A673 (cell line): ENCODE data around the gene METTL8. TPM values are rescaled to one million over a fixed set of nuclear protein-coding genes. Genes with fewer than 3 reads are reported as not detected.

ENCODE experiments used
- BruUV-seq: library from RNA; stranded (reverse); fragments of 400-500 nt; replicated peaks from 2 replicates; lab custom pipeline; 2021; lab: Mats Ljungman, UMichigan
- CTCF ChIA-PET: fragments of 300-600 bp; sonication (Branson Sonifier 250); formaldehyde crosslinking; loops from one replicate; lab custom pipeline; 2022; ENCODE audit warnings: antibody characterized with exemption; lab: Charles Lee
- POLR2A ChIA-PET: fragments of 300-600 bp; sonication (Branson Sonifier 250); formaldehyde crosslinking; loops from one replicate; lab custom pipeline; 2022; ENCODE audit warnings: antibody characterized with exemption; ENCODE audit not compliant: low non-redundant PET; lab: Charles Lee
- DNase-seq: peaks from one replicate; pipeline ENCODE4 v3.0.0-alpha.2; 2015; ENCODE audit warnings: low spot score
- H3K27ac ChIP-seq: fragments of 200-600 bp; sonication (generic); 2 replicates; pipeline ENCODE4 v1.5.1; 2016; ENCODE audit warnings: mixed run types, low read depth, mild to moderate bottlenecking, mixed read lengths, antibody characterized with exemption, low read length; ENCODE audit not compliant: poor library complexity, severe bottlenecking
- H3K27me3 ChIP-seq: fragments of 200-600 bp; sonication (generic); replicated peaks from 2 replicates; pipeline ENCODE4 v1.6.1; 2017; ENCODE audit warnings: mixed run types, low read depth, mild to moderate bottlenecking, mixed read lengths, antibody characterized with exemption, low read length; ENCODE audit not compliant: insufficient read depth, poor library complexity
- H3K36me3 ChIP-seq: fragments of 200-600 bp; sonication (generic); 2 replicates; pipeline ENCODE4 v1.6.1; 2016; ENCODE audit warnings: mixed run types, mild to moderate bottlenecking, mixed read lengths, antibody characterized with exemption, low read length; ENCODE audit not compliant: insufficient read depth, poor library complexity, severe bottlenecking
- H3K4me1 ChIP-seq: fragments of 200-600 bp; sonication (generic); 2 replicates; pipeline ENCODE4 v1.6.1; 2017; ENCODE audit warnings: mixed run types, mild to moderate bottlenecking, mixed read lengths, antibody characterized with exemption, low read length; ENCODE audit not compliant: insufficient read depth, poor library complexity, severe bottlenecking
- H3K4me3 ChIP-seq: fragments of 200-600 bp; sonication (generic); 2 replicates; pipeline ENCODE4 v1.5.1; 2016; ENCODE audit warnings: low read depth, mixed run types, mild to moderate bottlenecking, mixed read lengths, low read length; ENCODE audit not compliant: poor library complexity, severe bottlenecking
- H3K9me3 ChIP-seq: fragments of 200-600 bp; sonication (generic); 2 replicates; pipeline ENCODE4 v1.6.1; 2016; ENCODE audit warnings: mixed run types, low read depth, mild to moderate bottlenecking, mixed read lengths, antibody characterized with exemption, low read length; ENCODE audit not compliant: poor library complexity, severe bottlenecking
- EZH2 ChIP-seq: fragments of 200-600 bp; sonication (generic); IDR thresholded peaks from 2 replicates; pipeline ENCODE4 v1.6.1; 2017; ENCODE audit warnings: borderline replicate concordance, low read depth, mild to moderate bottlenecking, mixed read lengths, antibody characterized with exemption, low read length; ENCODE audit not compliant: poor library complexity, severe bottlenecking
- intact Hi-C: fragments of 100-400 bp; cut with micrococcal nuclease; formaldehyde crosslinking; loops from one replicate; pipeline ENCODE4 v1.10.0; 2022; ENCODE audit not compliant: unreplicated experiment
- total RNA-seq: library from RNA; stranded (reverse); gene quantifications from 2 replicates; pipeline ENCODE4 v1.2.3, GENCODE V29; 2021
- TF ChIP-seq, protein P1 (sequence below): fragments of 300-800, 200-600 bp; sonication (generic); conservative IDR thresholded peaks from 2 replicates; pipeline ENCODE4 v1.5.1; 2017; ENCODE audit warnings: low read depth, mild to moderate bottlenecking, antibody characterized with exemption, low read length, moderate library complexity, mixed read lengths

METTL8 gene
- total RNA-seq, 1 experiment from 2014 or later, result 33.5 TPM

DNA sequence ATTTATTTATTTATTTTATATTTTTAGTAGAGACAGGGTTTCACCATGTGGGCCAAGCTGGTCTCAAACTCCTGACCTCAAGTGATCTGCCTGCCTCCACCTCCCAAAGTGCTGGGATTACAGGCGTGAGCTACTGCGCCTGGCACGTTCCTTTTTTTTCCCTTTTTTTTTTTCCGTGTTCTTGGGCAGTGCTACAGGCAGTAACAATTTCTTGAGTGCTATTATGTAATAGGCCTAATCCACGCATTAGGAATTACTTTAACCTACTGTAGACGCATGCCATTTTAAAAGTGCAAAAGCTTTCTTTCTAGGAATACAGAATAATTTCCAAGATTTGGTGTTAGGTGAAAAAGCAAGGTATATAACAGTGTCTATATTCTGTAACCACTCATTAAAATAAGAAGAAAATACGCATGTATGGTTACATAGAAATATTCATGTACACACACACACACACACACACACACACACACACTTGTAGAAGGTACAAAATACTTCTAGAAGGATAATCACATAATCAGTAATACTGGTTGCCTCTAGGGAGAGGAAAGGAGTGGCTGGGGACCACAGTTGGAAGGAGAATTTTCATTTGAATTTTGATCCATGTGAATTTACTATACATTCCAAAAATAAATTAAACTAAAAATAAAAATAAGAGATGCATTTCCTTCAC, 92.3 kb downstream of the METTL8 start:
- Histone ChIP-seq H3K9me3 (no peaks in the 10 kb centered on the region), H3K4me3 (no peak overlapping the region), H3K27me3 (no peaks in the 10 kb centered on the region), H3K36me3 (no peaks in the 10 kb centered on the region), H3K4me1 (no peaks in the 10 kb centered on the region), H3K27ac (no peak overlapping the region)
- POLR2A ChIA-PET, result no interaction called here
- intact Hi-C loops, result no loop called here
- BruUV-seq, result no TSS peak
- CTCF ChIA-PET, result no interaction called here
- TF ChIP-seq, protein P1, sequence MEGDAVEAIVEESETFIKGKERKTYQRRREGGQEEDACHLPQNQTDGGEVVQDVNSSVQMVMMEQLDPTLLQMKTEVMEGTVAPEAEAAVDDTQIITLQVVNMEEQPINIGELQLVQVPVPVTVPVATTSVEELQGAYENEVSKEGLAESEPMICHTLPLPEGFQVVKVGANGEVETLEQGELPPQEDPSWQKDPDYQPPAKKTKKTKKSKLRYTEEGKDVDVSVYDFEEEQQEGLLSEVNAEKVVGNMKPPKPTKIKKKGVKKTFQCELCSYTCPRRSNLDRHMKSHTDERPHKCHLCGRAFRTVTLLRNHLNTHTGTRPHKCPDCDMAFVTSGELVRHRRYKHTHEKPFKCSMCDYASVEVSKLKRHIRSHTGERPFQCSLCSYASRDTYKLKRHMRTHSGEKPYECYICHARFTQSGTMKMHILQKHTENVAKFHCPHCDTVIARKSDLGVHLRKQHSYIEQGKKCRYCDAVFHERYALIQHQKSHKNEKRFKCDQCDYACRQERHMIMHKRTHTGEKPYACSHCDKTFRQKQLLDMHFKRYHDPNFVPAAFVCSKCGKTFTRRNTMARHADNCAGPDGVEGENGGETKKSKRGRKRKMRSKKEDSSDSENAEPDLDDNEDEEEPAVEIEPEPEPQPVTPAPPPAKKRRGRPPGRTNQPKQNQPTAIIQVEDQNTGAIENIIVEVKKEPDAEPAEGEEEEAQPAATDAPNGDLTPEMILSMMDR, result no peak
- TF ChIP-seq EZH2, result no peak
- DNase-seq, result no peak

DNA sequence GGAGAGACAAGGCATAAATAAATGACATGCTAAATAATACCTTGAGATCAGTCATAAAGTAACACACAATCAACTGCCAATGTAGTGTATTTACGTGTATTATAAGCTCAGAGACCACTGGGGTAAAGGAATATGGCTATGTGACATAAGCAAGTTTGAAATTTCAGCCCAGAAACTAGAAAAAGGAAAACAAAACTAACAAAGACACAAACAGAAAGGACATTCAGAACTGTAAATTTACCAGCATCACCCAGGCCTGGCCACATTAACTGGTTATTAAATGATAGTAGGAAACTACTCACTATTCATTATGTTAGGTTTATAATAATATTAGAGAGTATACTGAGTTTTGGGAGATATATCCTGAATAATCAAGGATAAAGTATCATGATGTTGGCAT, 98.8 kb downstream of the METTL8 start:
- no TSS peak for BruUV-seq
- no peaks in the 10 kb centered on the region for H3K9me3 ChIP-seq
- no peaks in the 10 kb centered on the region for H3K36me3 ChIP-seq
- H3K4me3 ChIP-seq, result no peak overlapping the region
- H3K4me1 ChIP-seq, result no peaks in the 10 kb centered on the region
- TF ChIP-seq, protein P1, result no peak
- TF ChIP-seq EZH2, result no peak
- CTCF ChIA-PET, result no interaction called here
- no peaks in the 10 kb centered on the region for H3K27me3 ChIP-seq
- no peak for DNase-seq
- intact Hi-C loops, result no loop called here
- POLR2A ChIA-PET, result interaction anchor here (0.7 kb wide), 1 partner anchor 1154 kb away, joined by 3 read pairs; no protein-coding TSS in a partner anchor
- no peak overlapping the region for H3K27ac ChIP-seq

DNA sequence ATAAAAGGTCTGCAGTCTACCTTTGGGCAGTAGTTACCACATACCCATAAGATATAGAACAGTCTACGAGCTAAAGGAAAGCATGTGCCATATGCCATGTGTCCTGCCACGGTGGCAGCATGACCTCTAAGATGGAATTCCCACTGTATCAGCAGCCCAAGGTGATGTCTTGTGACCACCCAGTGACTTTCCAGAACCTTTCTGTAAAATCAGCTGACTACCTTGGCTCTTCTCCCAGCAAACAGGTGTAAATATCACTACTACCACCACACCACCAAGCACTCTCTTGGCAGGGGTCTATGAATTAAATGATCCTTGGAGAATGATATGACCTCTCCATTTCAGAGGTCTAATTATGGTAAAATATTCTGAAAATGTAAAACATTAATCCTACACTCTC, 99.6 kb downstream of the METTL8 start:
- POLR2A ChIA-PET, result interaction anchor here (0.7 kb wide), 1 partner anchor 1153 kb away, joined by 3 read pairs; no protein-coding TSS in a partner anchor
- intact Hi-C loops, result no loop called here
- Histone ChIP-seq H3K27me3 (no peaks in the 10 kb centered on the region), H3K36me3 (no peaks in the 10 kb centered on the region), H3K9me3 (no peaks in the 10 kb centered on the region), H3K4me1 (no peaks in the 10 kb centered on the region), H3K4me3 (no peak overlapping the region), H3K27ac (no peak overlapping the region)
- no TSS peak for BruUV-seq
- CTCF ChIA-PET, result no interaction called here
- no peak for DNase-seq
- no peak for TF ChIP-seq EZH2
- TF ChIP-seq, protein P1, result no peak
